Measurements from ENCODE around the gene POLK. TPM values are rescaled to one million over a fixed set of nuclear protein-coding genes. Genes with fewer than 3 reads are reported as not detected.
A peak's percentile ranks its signal among the peaks of the same experiment; 100 is the strongest.
"Not testable (repeated sequence)": the region's sequence is repeated elsewhere in the genome, so short reads cannot be mapped to it uniquely, and the experiment has no call there.

Gene POLK
- total RNA-seq, result 10 to 100 TPM; 25.2 to 28.6 TPM

- peaks cover 20% of the 10 kb centered on the region for H3K36me3 Mint-ChIP-seq
- H3K4me1 Mint-ChIP-seq, result peaks cover 42% of the 10 kb centered on the region
- DNase-seq, result peak; percentile 94
- peaks cover 2% of the 10 kb centered on the region for H3K9me3 Mint-ChIP-seq
- no peaks in the 10 kb centered on the region for H3K27me3 Mint-ChIP-seq
- H3K4me3 Mint-ChIP-seq, result peak within 1 kb of the TSS; percentile 97
- peak within 1 kb of the TSS; percentile 94 for H3K27ac Mint-ChIP-seq
Measured at GRCh38 chr5:75511435-75512382, at the start of gene POLK, which contains the start of gene CERT1. Gene POLK (plus strand): TSS chr5:75511891. Gene CERT1 (minus strand): TSS chr5:75511629. CDS start chr5:75511207, 422 bp downstream.

GRCh38 chr5:75463726-75464125, 48.0 kb upstream of the POLK start:
- no peak overlapping the region for H3K27ac Mint-ChIP-seq
- H3K4me1 Mint-ChIP-seq, result peaks cover 41% of the 10 kb centered on the region
- H3K4me3 Mint-ChIP-seq, result no peak overlapping the region

DNA sequence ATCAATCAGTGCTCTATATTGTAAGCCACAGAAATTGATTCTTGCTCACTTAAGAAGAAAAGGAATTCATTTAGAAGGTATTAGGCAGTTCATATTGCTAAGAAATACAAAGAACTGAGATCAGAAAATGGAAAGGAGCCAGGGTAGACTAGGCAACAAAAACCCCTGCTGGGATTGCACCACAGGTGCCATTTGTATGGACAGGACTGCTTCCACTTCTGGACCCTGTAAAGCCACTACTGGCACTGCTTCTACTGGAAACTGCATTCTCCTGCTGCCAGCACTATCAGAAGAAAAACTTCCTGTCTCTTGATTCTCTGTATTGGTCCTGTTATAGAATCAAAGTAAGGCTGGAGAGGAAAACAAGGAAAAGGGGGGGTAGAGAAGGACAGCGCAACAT, 46.2 kb upstream of the POLK start:
- Mint-ChIP-seq H3K36me3 (peaks cover 32% of the 10 kb centered on the region), H3K9me3 (peaks cover 26% of the 10 kb centered on the region), H3K27ac (no peak overlapping the region), H3K4me3 (no peak overlapping the region), H3K27me3 (no peaks in the 10 kb centered on the region), H3K4me1 (peaks cover 41% of the 10 kb centered on the region)
- DNase-seq, result no peak

More at GRCh38 chr5:75463726-75464125, 48.0 kb upstream of the POLK start:
- no peak for DNase-seq
- Mint-ChIP-seq H3K9me3 (peaks cover 12% of the 10 kb centered on the region), H3K36me3 (peaks cover 21% of the 10 kb centered on the region), H3K27me3 (no peaks in the 10 kb centered on the region)

DNA sequence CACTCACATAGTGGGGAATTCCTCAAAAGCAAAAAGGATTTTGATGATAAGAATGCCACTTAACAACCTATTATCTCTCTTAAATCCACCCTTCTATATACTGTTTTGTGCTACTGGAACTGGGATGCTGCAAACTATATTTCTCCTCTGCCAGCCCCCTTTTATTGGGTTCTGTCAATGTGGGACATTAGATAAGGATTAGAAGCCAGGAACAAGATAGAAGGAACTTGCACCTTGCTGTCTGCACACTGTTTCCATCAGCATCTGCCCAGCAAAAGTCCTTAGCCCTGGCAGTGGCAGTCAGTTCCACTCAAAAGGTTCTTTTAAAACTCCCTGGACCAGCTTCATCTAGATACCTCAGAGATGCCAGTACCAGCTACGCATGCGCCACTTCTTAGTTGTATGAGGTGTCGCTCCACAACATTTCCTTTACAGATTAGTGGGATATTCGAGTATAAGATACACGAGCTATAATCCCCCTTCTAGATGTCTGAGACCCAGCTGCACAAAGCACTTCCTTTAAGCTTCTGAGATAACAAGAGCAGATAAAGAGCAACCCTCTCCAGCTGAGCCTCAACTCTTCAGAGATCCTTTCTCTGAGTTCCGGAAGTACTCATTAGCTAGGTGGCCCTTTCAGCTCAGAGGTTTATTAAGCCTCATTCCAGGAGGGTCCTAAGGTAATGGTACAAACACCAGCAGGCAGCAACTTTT, 45.5 kb upstream of the POLK start:
- Mint-ChIP-seq H3K27me3 (no peaks in the 10 kb centered on the region), H3K9me3 (peaks cover 31% of the 10 kb centered on the region), H3K27ac (no peak overlapping the region), H3K4me3 (no peak overlapping the region), H3K4me1 (peaks cover 35% of the 10 kb centered on the region), H3K36me3 (peaks cover 38% of the 10 kb centered on the region)
- DNase-seq, result no peak

DNA sequence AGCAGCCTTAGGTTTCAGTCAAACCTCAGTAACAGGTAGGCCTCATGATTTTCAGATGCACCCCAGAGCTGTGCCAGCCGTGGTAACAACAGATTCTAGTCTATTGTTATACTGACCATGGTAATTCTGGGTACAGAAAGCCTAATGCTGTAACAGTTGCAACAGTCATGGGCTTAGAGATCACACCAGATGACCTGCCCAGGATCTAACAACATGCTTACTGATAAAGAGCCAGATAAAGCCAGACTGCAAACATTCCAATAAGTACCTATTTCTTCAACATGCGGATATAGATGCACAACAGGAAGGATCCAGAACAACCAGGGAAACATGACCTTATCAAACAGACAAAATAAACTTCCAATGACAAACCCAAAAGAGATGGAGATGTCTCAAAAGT, 43.1 kb upstream of the POLK start:
- Mint-ChIP-seq H3K36me3 (peaks cover 52% of the 10 kb centered on the region), H3K9me3 (peaks cover 29% of the 10 kb centered on the region), H3K27me3 (no peaks in the 10 kb centered on the region), H3K4me3 (no peak overlapping the region), H3K27ac (no peak overlapping the region), H3K4me1 (peaks cover 24% of the 10 kb centered on the region)
- no peak for DNase-seq

DNA sequence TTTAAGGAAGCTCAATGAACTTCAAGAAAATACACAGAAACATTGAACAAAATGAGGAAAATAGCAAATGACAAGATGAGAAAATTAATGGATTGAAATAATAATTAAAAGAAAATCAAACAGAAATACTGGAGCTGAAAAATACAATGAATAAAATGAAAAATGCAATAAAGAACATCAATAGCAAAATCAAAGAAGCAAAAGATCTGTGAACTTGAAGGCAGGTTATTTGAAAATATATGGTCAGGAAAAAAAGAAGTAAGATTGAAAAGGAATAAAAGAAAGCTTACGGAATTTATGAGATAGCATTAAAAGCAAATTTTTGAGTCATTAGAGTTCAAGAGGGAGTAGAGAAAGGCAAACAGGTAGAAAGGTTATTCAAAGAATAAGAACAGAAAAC, 42.7 kb upstream of the POLK start:
- no peak for DNase-seq
- peaks cover 20% of the 10 kb centered on the region for H3K4me1 Mint-ChIP-seq
- no peak overlapping the region for H3K27ac Mint-ChIP-seq
- no peak overlapping the region for H3K4me3 Mint-ChIP-seq
- H3K9me3 Mint-ChIP-seq, result peaks cover 29% of the 10 kb centered on the region
- peaks cover 52% of the 10 kb centered on the region for H3K36me3 Mint-ChIP-seq
- H3K27me3 Mint-ChIP-seq, result no peaks in the 10 kb centered on the region

DNA sequence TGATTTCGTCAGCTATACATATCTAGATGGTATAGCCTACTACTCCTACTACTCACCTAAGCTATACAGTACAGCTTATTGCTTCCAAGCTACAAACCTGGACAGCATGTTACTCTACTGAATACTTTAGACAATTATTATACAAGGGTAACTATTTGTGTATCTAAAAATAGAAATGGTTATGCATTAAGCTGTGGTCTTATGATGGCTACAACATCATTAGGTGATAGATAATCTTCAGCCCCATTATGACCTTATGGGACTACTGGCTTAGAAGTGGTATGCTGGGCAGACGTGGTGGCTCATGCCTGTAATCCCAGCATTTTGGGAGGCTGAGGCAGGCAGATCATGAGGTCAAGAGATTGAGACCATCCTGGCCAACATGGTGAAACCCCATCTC, 40.5 kb upstream of the POLK start:
- DNase-seq, result no peak
- H3K27me3 Mint-ChIP-seq, result no peaks in the 10 kb centered on the region
- H3K9me3 Mint-ChIP-seq, result peaks cover 29% of the 10 kb centered on the region
- H3K4me3 Mint-ChIP-seq, result no peak overlapping the region
- peaks cover 56% of the 10 kb centered on the region for H3K36me3 Mint-ChIP-seq
- peaks cover 7% of the 10 kb centered on the region for H3K4me1 Mint-ChIP-seq
- H3K27ac Mint-ChIP-seq, result no peak overlapping the region

GRCh38 chr5:75472973-75473372, 38.7 kb upstream of the POLK start:
- Mint-ChIP-seq H3K36me3 (peaks cover 61% of the 10 kb centered on the region), H3K4me1 (no peaks in the 10 kb centered on the region), H3K4me3 (no peak overlapping the region), H3K27ac (no peak overlapping the region), H3K9me3 (peaks cover 23% of the 10 kb centered on the region), H3K27me3 (no peaks in the 10 kb centered on the region)
- no peak for DNase-seq

DNA sequence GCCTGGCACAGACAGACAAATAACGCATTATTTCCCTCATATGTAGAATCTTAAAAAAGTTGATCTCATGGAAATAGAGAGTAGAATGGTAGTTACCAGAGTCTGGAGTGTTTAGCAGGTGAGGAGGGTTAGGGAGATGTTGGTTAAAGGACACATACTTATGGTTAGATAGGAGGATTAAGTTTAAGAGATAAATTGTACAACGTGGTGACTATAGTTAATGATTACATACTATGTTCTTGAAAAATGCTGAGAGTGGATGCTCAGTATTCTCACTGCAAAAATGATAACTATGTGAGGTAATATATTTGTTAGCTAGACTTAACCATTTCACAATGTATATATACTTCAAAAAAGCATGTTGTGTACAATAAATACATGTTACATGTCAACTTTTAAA, 38.2 kb upstream of the POLK start:
- peaks cover 22% of the 10 kb centered on the region for H3K9me3 Mint-ChIP-seq
- peaks cover 57% of the 10 kb centered on the region for H3K36me3 Mint-ChIP-seq

DNA sequence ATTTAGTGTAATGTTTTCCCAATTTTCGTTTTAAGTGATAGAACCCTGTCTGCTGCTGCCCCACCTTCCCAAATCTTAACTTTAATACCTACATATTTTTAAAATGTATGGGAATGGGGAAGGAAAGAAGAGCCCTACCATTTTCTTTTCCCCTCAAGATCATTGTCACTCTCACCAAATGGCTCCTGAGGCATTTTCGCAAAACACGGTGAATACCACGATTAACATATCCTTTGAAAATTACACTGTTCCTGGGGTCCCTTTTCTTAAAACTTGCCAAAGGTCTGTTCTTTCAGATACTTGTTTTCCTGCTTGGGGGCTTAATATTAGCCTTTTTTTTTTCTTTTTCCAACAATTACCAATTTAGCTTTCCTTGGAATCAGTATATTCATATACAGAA, 36.3 kb upstream of the POLK start:
- no peak overlapping the region for H3K27ac Mint-ChIP-seq
- peaks cover 7% of the 10 kb centered on the region for H3K9me3 Mint-ChIP-seq
- no peaks in the 10 kb centered on the region for H3K4me1 Mint-ChIP-seq
- no peak overlapping the region for H3K4me3 Mint-ChIP-seq
- no peak for DNase-seq
- H3K36me3 Mint-ChIP-seq, result peaks cover 50% of the 10 kb centered on the region
- H3K27me3 Mint-ChIP-seq, result no peaks in the 10 kb centered on the region

More for the DNA sequence above, 38.2 kb upstream of the POLK start:
- no peak for DNase-seq
- H3K4me1 Mint-ChIP-seq, result no peaks in the 10 kb centered on the region
- H3K27me3 Mint-ChIP-seq, result no peaks in the 10 kb centered on the region
- no peak overlapping the region for H3K27ac Mint-ChIP-seq
- no peak overlapping the region for H3K4me3 Mint-ChIP-seq

GRCh38 chr5:75481024-75481423, 30.7 kb upstream of the POLK start:
- Mint-ChIP-seq H3K4me3 (no peak overlapping the region), H3K27ac (no peak overlapping the region), H3K36me3 (peaks cover 55% of the 10 kb centered on the region), H3K4me1 (peaks cover 7% of the 10 kb centered on the region), H3K27me3 (no peaks in the 10 kb centered on the region), H3K9me3 (peaks cover 25% of the 10 kb centered on the region)
- no peak for DNase-seq

DNA sequence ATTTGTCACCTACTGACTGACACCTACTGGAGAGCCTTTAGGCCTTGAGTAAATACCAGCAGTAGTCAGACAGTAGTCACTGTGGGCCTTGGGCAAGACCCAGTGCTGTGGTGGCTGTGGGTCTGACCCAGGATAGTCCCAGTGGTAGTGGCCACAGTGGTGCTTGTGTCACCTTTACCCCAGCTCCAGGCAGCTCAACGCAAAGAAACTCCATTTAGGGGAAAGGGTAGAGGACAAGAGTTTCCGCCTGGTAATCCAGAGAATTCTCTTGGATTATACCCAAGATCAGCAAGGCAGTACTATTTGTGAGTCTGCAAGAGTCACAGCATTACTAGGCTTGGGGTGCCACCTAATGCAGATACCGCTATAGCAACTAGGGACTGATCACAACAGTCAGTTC, 29.2 kb upstream of the POLK start:
- DNase-seq, result no peak
- no peak overlapping the region for H3K27ac Mint-ChIP-seq
- no peaks in the 10 kb centered on the region for H3K27me3 Mint-ChIP-seq
- H3K4me3 Mint-ChIP-seq, result no peak overlapping the region
- H3K9me3 Mint-ChIP-seq, result peaks cover 37% of the 10 kb centered on the region
- peaks cover 17% of the 10 kb centered on the region for H3K4me1 Mint-ChIP-seq
- peaks cover 62% of the 10 kb centered on the region for H3K36me3 Mint-ChIP-seq

GRCh38 chr5:75484605-75485004, 27.1 kb upstream of the POLK start:
- H3K4me1 Mint-ChIP-seq, result peaks cover 17% of the 10 kb centered on the region
- no peak for DNase-seq
- no peak overlapping the region for H3K27ac Mint-ChIP-seq
- peaks cover 71% of the 10 kb centered on the region for H3K36me3 Mint-ChIP-seq
- no peaks in the 10 kb centered on the region for H3K27me3 Mint-ChIP-seq
- peaks cover 46% of the 10 kb centered on the region for H3K9me3 Mint-ChIP-seq
- H3K4me3 Mint-ChIP-seq, result no peak overlapping the region

- not testable (repeated sequence) for H3K4me1 Mint-ChIP-seq, H3K27me3 Mint-ChIP-seq
- peaks cover 74% of the 10 kb centered on the region for H3K36me3 Mint-ChIP-seq
Measured at GRCh38 chr5:75489847-75490246, 21.8 kb upstream of the POLK start.

DNA sequence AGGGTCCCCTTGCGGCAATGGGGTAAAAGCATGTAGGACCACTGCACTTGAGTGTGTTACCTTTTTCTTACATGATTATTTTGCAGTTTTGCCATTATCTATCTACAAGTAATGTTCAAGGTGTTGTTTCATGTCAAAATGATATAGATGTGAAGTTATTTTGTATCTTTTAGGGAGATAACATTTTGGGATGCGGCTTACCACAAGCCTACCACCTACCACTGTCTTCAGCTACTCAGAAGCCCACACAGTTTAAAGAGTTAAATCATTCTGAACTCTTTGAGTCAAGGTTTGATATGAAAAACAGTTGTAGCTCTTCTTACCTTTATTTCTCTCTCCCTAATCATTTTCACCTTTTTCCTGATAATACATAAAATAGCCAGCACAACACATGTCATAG, 20.1 kb upstream of the POLK start:
- Mint-ChIP-seq H3K9me3 (peaks cover 29% of the 10 kb centered on the region), H3K4me1 (peaks cover 11% of the 10 kb centered on the region), H3K27me3 (no peaks in the 10 kb centered on the region), H3K4me3 (no peak overlapping the region), H3K36me3 (peaks cover 66% of the 10 kb centered on the region), H3K27ac (no peak overlapping the region)
- DNase-seq, result no peak

More at GRCh38 chr5:75489847-75490246, 21.8 kb upstream of the POLK start:
- not testable (repeated sequence) for H3K27ac Mint-ChIP-seq, H3K4me3 Mint-ChIP-seq, DNase-seq
- peaks cover 44% of the 10 kb centered on the region for H3K9me3 Mint-ChIP-seq

Data from activated naive CD8-positive, alpha-beta T cell treated with anti-CD3 and anti-CD28 coated beads for 36 hours (primary cell).